Large intestine (tissue), 3 donors: Measurements from ENCODE around the gene PRAMEF20. TPM values are rescaled to one million over a fixed set of nuclear protein-coding genes. Genes with fewer than 3 reads are reported as not detected.

Experiments used
- DNase-seq, 2 donors: peaks; one replicate each; pipeline versions ENCODE4 v3.0.0 to v3.0.0-alpha.2; 2013
- H3K27ac ChIP-seq: one replicate; pipeline ENCODE4 v1.5.1; 2013; ENCODE audit warnings: low read length
- H3K27me3 ChIP-seq: 2 replicates; pipeline ENCODE4 v1.6.1; 2013; ENCODE audit warnings: low read length; ENCODE audit not compliant: control insufficient read depth, insufficient read depth
- H3K36me3 ChIP-seq: 2 replicates; pipeline ENCODE4 v1.6.1; 2013; ENCODE audit warnings: low read length; ENCODE audit not compliant: control insufficient read depth, insufficient read depth
- H3K4me1 ChIP-seq: one replicate; pipeline ENCODE4 v1.6.1; 2013; ENCODE audit warnings: low read length; ENCODE audit not compliant: control insufficient read depth, insufficient read depth
- H3K4me3 ChIP-seq: one replicate; pipeline ENCODE4 v1.5.1; 2013; ENCODE audit warnings: low read length
- H3K9me3 ChIP-seq: one replicate; pipeline ENCODE4 v1.6.1; 2013; ENCODE audit warnings: mild to moderate bottlenecking, low read depth, low read length, moderate library complexity; ENCODE audit not compliant: control insufficient read depth
- WGBS: methylation state at CpG from one replicate; pipeline ENCODE4 v1.1.5; 2013; ENCODE audit warnings: low lambda C conversion rate; ENCODE audit not compliant: insufficient coverage; 5-methylcytosine and 5-hydroxymethylcytosine counted together
- polyA plus RNA-seq: library from polyadenylated mRNA; unstranded; fragments of 120-200 nt; gene quantifications from one replicate; pipeline ENCODE4 v1.2.1, GENCODE V29; 2013

PRAMEF20 gene
- polyA plus RNA-seq, 1 donor = not detected

DNA sequence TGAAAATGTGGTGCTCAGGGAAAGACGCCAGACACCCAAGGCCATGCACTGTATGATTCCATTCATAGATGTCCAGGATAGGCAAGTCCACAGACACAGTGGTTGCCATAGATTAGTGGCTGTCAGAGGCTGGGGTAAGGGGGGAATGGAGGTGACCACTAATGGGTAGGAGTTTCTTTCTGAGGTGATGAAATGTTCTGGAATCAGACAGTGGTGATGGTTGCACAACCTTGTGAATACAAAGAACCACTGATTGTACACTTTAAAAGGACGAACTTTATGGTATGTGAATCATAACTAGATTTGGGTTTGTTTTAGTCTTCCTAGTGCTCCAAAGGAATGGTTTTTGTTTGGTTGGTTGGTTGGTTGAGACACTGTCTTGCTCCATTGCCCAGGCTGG is 51.7 kb downstream of the PRAMEF20 start:
- H3K36me3 ChIP-seq = no peaks in the 10 kb centered on the region
- DNase-seq = no peak
- no peak overlapping the region for H3K4me3 ChIP-seq
- H3K27ac ChIP-seq = no peak overlapping the region
- H3K9me3 ChIP-seq = no peaks in the 10 kb centered on the region
- 83% methylated on average over 1 of the region's 2 CpGs for WGBS
- H3K4me1 ChIP-seq = no peaks in the 10 kb centered on the region
- peaks cover 3% of the 10 kb centered on the region for H3K27me3 ChIP-seq

DNA sequence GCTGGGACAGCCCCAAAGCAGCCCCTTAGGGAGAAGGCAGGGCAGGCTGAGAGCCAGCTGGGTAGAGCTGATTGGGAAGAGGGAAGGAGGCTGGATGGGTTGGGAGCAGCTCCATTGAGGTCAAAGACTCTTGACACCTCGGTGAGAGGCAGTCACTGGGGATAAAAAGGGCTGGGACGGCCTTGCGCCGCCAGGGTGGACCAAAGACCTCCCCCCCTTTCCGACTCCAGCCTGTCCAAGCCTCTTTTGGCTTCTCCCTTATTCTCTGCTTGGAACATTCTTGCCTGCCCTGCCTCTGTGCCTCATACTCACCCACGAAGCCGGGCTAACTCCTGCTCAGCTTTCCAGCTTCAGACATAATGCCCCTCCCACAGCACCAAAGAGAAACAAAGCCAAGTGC is 52.4 kb downstream of the PRAMEF20 start:
- Histone ChIP-seq H3K4me1 (no peaks in the 10 kb centered on the region), H3K27me3 (no peaks in the 10 kb centered on the region), H3K36me3 (no peaks in the 10 kb centered on the region), H3K4me3 (no peak overlapping the region), H3K9me3 (no peaks in the 10 kb centered on the region), H3K27ac (no peak overlapping the region)
- WGBS = no CpG with 5 or more reads among the region's 7 CpGs
- DNase-seq = no peak

DNA sequence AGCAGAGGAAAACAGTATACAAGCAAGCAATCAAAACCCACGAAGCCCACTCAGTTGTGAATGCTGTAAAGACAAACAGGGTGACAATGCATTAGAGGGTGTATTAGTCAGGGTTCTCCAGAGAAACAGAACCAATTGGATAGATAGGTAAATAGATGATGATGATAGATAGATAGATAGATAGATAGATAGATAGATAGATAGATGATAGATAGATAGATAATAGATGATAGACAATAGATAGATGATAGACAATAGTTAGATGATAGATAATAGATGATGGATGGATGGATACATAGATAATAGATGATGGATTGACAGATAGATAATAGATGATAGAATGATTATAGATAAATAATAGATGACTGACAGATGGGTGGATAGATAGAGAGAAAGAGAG is 55.3 kb downstream of the PRAMEF20 start:
- Histone ChIP-seq H3K27ac (no peak overlapping the region), H3K4me3 (no peak overlapping the region), H3K4me1 (no peaks in the 10 kb centered on the region), H3K36me3 (no peaks in the 10 kb centered on the region), H3K9me3 (no peaks in the 10 kb centered on the region), H3K27me3 (no peaks in the 10 kb centered on the region)
- no CpG with 5 or more reads among the region's 1 CpG for WGBS
- DNase-seq = no peak

DNA sequence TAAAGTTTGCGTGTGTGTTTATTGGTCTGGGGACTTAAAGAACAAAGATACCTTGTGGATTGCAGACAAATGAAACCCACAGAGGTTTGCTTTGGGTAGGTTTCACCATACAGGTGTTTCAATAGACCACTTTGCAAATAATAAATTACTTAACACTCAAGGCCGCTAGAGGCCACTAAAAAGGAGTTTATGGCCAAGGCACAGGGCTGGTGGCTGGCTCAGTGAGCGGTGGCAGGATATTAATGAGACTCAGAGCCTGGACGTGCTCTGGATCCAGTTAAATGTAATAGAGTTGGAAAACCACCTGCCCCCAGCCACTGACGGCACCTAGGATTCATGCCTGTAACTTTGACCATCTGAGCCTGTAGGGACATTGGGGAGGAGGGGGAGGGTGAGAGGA is 59.1 kb downstream of the PRAMEF20 start:
- no peak for DNase-seq
- Histone ChIP-seq H3K9me3 (no peaks in the 10 kb centered on the region), H3K4me1 (no peaks in the 10 kb centered on the region), H3K27me3 (no peaks in the 10 kb centered on the region), H3K36me3 (no peaks in the 10 kb centered on the region), H3K27ac (no peak overlapping the region), H3K4me3 (no peak overlapping the region)
- 29% methylated on average over 1 of the region's 5 CpGs for WGBS

Other genes starting within 250 kb of the PRAMEF20 start
- gene HNRNPCL4, start 244.8 kb upstream of the PRAMEF20 start, polyA plus RNA-seq = not detected
- gene PRAMEF9, start 238.6 kb upstream of the PRAMEF20 start, polyA plus RNA-seq = not detected
- gene PRAMEF13, start 209.0 kb upstream of the PRAMEF20 start, polyA plus RNA-seq = not detected
- gene PRAMEF18, start 184.3 kb upstream of the PRAMEF20 start, polyA plus RNA-seq = not detected
- gene PRAMEF5, start 156.3 kb upstream of the PRAMEF20 start, polyA plus RNA-seq = not detected
- gene PRAMEF8, start 125.3 kb upstream of the PRAMEF20 start, polyA plus RNA-seq = not detected
- gene PRAMEF33, start 106.9 kb upstream of the PRAMEF20 start, polyA plus RNA-seq = not detected
- gene PRAMEF15, start 94.9 kb upstream of the PRAMEF20 start, polyA plus RNA-seq = not detected
- not detected for gene PRAMEF14, start 63.3 kb upstream of the PRAMEF20 start, polyA plus RNA-seq
- gene PRAMEF19, start 38.5 kb upstream of the PRAMEF20 start, polyA plus RNA-seq = not detected
- gene PRAMEF17, start 20.8 kb upstream of the PRAMEF20 start, polyA plus RNA-seq = not detected
- gene LRRC38, start 103.6 kb downstream of the PRAMEF20 start, polyA plus RNA-seq = 0.22 TPM
- gene PDPN, start 173.4 kb downstream of the PRAMEF20 start, polyA plus RNA-seq = 11.9 TPM